Measurements from ENCODE around the gene B3GNT8. TPM values are rescaled to one million over a fixed set of nuclear protein-coding genes. Genes with fewer than 3 reads are reported as not detected.

Gene B3GNT8
- total RNA-seq, 1 experiment from 2014 or later: not detected

GRCh38 chr19:41421314-41421713 is 5.9 kb downstream of the B3GNT8 start:
- ATAC-seq: no peak
- no TSS peak for BruUV-seq (replicated peaks)
- TF ChIP-seq JUND (IDR thresholded peaks at IDR 0.05) (no peak), POLR2AphosphoS5 (IDR thresholded peaks at IDR 0.05; ENCODE audit: low read depth, low read length) (no peak), REST (IDR thresholded peaks at IDR 0.05; ENCODE audit: low read depth) (no peak), SIN3A (IDR thresholded peaks at IDR 0.05; ENCODE audit: low read depth) (no peak), CEBPB (IDR thresholded peaks at IDR 0.05; ENCODE audit: low read depth) (no peak), EGR1 (IDR thresholded peaks at IDR 0.05; ENCODE audit: low read depth) (no peak), CTCF (IDR thresholded peaks at IDR 0.05 in 2 of 3, conservative IDR thresholded peaks at IDR 0.05 in 1 of 3; ENCODE audit: borderline replicate concordance in 1 of 3, insufficient read depth in 1 of 3, low read depth in 2 of 3, low read length in 2 of 3) (no peak), TCF7L2 (IDR thresholded peaks at IDR 0.05; ENCODE audit: borderline replicate concordance, extremely low read depth, insufficient read depth, insufficient read length) (no peak), ZNF274 (IDR thresholded peaks at IDR 0.05; ENCODE audit: low read depth, low read length) (no peak), RAD21 (IDR thresholded peaks at IDR 0.05; ENCODE audit: low read depth) (no peak), EZH2 (IDR thresholded peaks at IDR 0.05) (no peak), ELF1 (IDR thresholded peaks at IDR 0.05; ENCODE audit: borderline replicate concordance, low read depth) (no peak), CBX3 (IDR thresholded peaks at IDR 0.05; ENCODE audit: low read depth) (no peak), FOSL1 (IDR thresholded peaks at IDR 0.05; ENCODE audit: low read depth) (no peak), SRF (IDR thresholded peaks at IDR 0.05; ENCODE audit: low read depth) (no peak)
- intact Hi-C loops (cut with micrococcal nuclease): no loop called here
- Histone ChIP-seq H3K27me3 (ENCODE audit: insufficient read depth, low read length) (no peaks in the 10 kb centered on the region), H3K9ac (ENCODE audit: low read length) (no peak overlapping the region), H3K79me2 (ENCODE audit: insufficient read depth, low read length) (no peaks in the 10 kb centered on the region), H3K4me3 (replicated peaks in 1 of 2; ENCODE audit: low read depth in 1 of 2, low read length in 2 of 2) (no peak overlapping the region), H3K9me2 (ENCODE audit: insufficient read depth) (no peaks in the 10 kb centered on the region), H4K20me1 (ENCODE audit: insufficient read depth) (no peaks in the 10 kb centered on the region), H3K4me2 (ENCODE audit: low read length) (no peak overlapping the region), H3K36me3 (ENCODE audit: control insufficient read depth in 1 of 2, insufficient read depth in 2 of 2, low read length in 2 of 2) (peaks cover 3% of the 10 kb centered on the region in 2 experiments; a peak in 2 of 4 replicates), H2AFZ (ENCODE audit: low read depth, low read length, poor library complexity, severe bottlenecking) (no peak overlapping the region), H3K4me1 (ENCODE audit: control insufficient read depth in 1 of 2, insufficient read depth in 2 of 2, low read length in 2 of 2) (no peaks in the 10 kb centered on the region), H3K27ac (ENCODE audit: low read depth, low read length) (no peak overlapping the region), H3K9me3 (ENCODE audit: control insufficient read depth in 1 of 2, insufficient read depth in 1 of 2, low read depth in 1 of 2, low read length in 2 of 2) (no peaks in the 10 kb centered on the region)
- POLR2A ChIA-PET: no interaction called here
- CTCF ChIA-PET: no interaction called here
- RAD21 ChIA-PET (ENCODE audit: low non-redundant PET in 1 of 2, low total read pairs in 2 of 2, uncharacterized antibody in 2 of 2, unreplicated experiment in 2 of 2): no interaction called here
- DNase-seq (ENCODE audit: low read depth, low spot score): no peak

Measured in HCT116 (cell line).